ENCODE results near the gene LRMDA.

The LRMDA gene

GRCh38 chr10:76150876-76151288 lies 719.5 kb downstream of the LRMDA start:
- no peak for DNase-seq

- DNase-seq: no peak
These were observed 720.8 kb downstream of the LRMDA start for GRCh38 chr10:76152186-76152585.

GRCh38 chr10:76155961-76156360 lies 724.5 kb downstream of the LRMDA start:
- no peak for DNase-seq

DNA sequence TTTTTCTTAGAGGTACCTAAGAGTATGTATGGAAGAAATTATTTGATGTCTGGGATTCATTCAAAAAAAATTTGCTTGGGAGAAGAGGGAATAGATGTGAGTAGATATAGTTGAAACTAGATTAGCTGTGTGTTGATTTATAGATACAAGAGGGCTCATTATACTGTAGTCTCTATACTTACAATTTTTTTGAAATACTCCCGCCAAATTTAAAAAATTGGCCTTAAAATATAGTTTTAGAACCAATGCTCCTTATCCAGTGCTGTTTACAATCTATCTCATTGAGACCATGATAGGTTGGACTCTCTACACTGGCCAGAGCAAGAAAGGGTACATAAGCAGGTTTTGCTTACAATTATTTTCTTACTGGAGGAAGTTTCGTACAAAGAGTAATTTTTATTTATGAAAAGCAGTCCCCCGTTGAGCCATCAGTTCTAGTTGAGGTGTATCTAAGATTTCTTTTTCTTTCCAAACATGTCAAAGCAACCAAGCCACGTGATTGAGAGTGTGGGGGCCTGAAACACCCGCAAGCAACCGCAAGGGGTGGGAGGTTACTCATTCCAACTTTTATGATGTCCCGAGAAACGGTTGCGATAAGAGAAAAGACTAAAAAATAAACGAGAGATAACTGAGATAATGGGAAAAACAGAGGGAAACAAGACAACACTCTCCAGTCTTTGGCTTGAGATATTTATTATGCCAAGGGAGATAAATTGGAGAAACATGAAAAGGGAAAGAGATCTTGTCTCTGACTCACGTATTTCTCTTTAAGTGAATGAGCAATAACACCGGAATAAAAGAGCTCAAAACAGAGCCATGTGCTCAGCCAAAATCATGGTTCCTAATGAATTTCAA lies 729.2 kb downstream of the LRMDA start:
- no peak for DNase-seq

DNA sequence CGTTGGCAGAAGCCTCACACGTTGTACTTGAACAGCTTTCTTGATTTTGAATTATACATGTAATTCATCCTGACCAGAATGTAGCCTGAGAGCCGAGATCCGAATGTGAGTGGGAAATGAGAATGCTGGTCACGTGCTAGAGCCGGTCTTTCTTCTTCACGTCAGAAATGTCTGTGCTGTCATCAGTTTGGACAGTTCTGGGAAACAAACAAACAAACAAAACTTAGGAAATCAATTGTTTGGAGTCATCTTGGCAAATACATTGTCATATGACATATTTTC lies 729.8 kb downstream of the LRMDA start:
- DNase-seq: no peak

DNA sequence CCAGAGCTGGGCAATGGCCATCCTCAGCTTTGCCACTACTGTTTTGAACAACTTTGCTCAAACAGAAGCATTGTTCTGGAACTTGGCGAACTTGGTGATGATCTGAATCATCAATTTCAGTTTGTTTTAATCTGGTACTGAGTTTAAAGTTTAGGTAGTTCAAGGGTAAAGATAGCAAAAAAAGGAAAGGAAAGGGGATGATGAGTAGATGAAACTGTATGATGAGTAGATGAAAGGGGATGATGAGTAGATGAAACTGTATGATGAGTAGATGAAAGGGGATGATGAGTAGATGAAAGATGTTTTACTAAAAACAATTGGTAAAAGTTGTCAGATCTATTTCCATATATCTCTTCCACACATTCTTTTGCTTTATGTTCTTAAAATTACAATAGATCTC lies 737.0 kb downstream of the LRMDA start:
- no peak for DNase-seq

GRCh38 chr10:76169246-76169645 lies 737.8 kb downstream of the LRMDA start:
- no peak for DNase-seq

DNA sequence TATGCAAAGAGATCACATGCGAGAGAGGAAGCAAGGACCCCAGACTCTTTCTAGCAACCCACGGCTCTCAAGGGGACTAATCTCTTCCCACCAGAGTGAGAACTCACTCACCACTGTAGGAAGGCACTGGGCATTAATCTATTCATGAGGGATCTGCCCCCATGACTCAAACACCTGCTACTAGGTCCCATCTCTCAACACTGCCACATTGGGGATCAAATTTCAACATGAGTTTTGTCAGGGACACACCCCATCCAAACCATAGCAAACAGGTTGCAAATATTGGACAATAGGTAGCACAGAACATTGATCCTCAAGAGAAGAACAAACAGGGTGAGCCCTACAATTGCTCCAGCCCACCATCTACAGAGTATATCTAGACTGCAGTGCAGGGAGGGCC lies 740.6 kb downstream of the LRMDA start:
- DNase-seq: no peak

DNA sequence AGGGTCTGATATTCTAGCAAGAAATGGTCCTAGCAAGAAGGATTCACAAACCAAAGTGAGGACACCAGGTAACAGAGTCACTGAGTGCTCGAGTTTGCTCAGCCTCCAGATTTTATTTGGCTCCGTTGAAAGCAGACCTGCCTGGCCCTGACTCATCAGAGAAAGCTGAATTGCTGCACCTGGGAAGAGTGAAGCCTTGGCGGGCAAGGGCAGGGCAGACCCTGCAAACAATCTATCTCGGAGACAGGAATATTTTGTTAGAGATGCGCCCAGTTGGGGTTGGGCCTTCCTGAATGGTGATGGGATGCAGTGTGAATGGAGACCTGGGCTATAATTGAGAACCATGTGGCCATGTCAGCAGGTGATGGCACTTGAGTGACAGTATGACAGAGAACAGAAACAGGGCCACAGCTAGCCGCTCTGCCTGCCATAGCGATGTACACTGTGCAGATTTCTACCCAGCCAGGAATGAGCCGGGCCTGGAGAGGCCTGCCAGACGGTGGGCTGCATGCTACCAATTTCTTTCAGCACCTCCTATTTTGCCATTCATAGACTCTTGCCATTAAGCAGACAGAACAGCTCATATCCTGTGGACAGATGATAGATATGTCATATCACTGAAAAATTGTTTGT lies 744.2 kb downstream of the LRMDA start:
- DNase-seq: no peak

GRCh38 chr10:76176166-76176550 lies 744.7 kb downstream of the LRMDA start:
- DNase-seq: no peak

DNA sequence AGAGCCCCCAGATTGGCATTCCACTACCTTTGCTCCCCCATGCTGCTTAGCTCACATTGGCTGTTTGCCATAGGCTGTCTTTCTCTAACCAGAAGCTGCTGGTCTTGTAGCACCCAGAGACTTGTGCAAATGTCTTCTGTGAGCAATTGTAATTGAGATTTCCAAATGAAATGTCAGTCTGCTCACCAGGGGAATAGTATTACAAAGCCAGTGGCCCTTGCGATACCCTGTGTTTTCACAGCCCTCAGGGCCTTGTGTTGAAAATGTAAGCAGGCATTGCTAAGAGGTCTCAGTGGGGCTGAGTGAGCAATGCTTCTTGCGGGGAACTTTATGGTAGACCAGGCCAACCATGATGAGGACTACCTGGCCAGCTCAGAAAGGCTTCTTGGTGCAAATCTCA lies 746.5 kb downstream of the LRMDA start:
- DNase-seq: no peak

DNA sequence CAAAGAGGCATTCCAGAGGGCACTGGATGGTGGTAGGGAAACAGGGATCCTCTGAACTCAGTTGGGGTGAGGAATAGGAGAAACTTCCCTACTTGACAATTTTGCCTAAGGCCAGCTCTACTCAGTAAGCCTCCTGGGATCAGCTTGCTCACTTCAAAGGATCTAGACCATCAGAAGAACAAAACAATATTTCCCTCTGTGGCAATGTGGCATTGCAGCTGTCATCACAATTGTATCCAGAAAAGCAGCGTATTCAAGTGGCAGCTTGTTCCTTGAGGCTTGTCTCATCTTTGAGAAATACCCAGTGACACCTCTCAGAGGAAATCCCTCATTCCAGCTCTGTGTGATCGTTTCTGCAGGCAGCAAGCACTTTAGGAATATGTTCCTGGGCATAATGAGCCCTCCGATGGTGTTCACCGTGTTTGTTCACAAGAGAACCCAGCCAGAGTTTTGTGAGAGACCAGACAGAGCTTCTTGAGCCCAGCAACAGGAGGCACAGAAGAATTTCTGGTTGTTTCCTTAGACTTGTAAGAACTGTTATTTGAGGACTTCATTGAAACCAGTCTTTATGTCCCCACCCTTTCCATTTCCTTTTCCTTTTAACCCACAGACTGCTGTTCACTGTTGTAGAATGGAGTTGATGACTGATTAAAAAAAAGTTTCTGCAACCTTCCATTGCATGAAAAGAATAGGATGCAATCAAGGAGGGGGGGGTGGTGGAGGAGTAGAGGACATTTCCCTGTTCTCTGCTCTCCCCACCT lies 747.3 kb downstream of the LRMDA start:
- no peak for DNase-seq

GRCh38 chr10:76179806-76180205 lies 748.4 kb downstream of the LRMDA start:
- no peak for DNase-seq

DNA sequence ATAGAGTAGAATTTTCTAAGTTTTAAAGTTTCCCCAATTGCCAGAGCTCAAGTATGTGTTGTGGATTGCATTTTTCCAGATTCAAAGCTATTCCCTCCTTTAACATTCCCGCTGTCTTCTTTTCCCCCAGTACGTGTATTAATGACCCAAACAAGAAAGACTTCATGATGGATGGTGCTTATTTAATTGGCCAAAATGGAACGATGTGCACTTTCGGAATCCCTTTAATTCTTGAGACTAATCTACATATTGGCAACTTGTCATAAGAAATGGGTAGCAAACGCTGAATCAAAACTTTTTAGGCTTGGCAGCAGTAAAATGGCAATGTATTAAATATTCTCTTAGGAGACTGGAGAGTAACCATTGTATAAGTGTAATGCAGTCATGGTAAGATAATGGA lies 753.2 kb downstream of the LRMDA start:
- DNase-seq: no peak

- DNase-seq: no peak
These were observed 754.3 kb downstream of the LRMDA start for GRCh38 chr10:76185471-76186301.

GRCh38 chr10:76188216-76188615 lies 756.8 kb downstream of the LRMDA start:
- no peak for DNase-seq

GRCh38 chr10:76190634-76191270 lies 759.3 kb downstream of the LRMDA start:
- no peak for DNase-seq

DNA sequence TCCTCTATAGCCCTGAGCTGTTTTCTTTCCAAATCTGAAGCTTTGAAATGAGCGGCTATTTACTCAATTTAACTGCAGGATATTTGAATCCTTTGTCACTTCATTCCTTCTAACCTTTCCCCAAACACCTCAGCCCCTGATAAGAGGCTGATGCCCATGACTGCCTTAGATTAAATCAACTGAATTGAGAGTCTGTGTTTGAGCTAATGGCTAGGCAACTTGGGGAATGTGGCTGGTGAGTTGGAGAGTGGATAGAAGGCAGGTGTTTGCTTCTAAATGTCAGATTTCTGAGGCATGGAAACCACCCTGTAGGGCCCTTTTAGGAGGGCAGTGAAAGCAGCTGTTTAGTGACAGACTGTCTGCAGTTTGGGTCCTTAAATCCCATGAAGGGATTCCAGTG lies 759.9 kb downstream of the LRMDA start:
- no peak for DNase-seq

GRCh38 chr10:76192151-76192550 lies 760.7 kb downstream of the LRMDA start:
- no peak for DNase-seq

DNA sequence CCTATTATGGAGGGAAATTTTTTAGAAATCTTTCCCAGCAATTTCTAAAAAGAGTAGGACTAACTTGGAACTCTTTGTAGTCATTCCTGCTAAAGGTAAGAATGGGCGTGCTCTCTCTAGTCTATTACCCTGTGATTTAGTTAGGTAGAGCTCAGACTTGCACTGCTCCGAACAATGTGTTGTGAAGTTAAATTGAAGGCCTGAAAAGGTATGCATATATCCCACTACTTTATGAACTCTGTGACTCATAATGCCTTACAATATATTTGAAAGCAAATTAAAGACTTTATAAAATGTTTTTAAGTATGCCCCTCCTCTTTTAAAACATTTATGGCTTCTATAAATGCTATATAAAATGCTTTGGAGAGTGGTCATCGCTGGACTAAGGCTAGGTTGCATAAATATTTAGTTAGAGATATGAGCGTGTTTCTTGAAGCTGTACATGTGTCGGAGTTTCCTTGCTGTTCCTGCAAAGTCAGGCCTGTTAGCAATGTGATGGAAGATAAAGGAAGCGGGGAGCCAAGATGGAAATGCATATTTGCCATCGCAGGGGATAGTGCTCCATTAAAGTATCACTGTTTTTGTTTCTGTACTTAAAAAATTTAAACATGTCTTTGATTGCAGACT lies 761.4 kb downstream of the LRMDA start:
- DNase-seq: no peak

GRCh38 chr10:76195654-76196390 lies 764.4 kb downstream of the LRMDA start:
- DNase-seq: no peak
